Hematopoietic multipotent progenitor cell treated with erythropoietin and hydrocortisone succinate and interleukin-3 and kit ligand, for 17 days (in vitro differentiated cells): Measurements from ENCODE around the gene ATOH7.
"Not testable (repeated sequence)": the region's sequence is repeated elsewhere in the genome, so short reads cannot be mapped to it uniquely, and the experiment has no call there.

ENCODE experiments used
- DNase-seq: peaks from one replicate; pipeline ENCODE4 v3.0.0-alpha.2; 2015; ENCODE audit warnings: low spot score

Gene ATOH7

DNA sequence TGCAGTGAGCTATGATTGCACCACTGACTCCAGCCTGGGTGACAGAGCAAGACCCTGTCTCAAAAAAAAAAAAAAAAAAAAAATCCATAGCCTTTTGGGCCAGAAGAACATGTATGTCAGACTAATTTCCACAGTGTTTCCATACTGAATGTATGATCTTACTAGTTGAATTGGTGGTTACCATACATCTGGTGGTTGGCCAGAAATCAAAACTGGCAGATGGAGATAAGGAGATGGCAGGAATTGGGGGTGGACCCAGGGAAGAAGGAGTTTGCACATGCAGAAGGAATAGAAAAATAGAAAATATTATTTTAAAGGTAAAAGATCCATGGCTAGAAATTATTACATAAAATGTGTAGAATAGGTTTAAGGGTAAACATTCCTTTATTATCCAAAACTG lies 3.7 kb upstream of the ATOH7 start:
- no peak for DNase-seq

DNA sequence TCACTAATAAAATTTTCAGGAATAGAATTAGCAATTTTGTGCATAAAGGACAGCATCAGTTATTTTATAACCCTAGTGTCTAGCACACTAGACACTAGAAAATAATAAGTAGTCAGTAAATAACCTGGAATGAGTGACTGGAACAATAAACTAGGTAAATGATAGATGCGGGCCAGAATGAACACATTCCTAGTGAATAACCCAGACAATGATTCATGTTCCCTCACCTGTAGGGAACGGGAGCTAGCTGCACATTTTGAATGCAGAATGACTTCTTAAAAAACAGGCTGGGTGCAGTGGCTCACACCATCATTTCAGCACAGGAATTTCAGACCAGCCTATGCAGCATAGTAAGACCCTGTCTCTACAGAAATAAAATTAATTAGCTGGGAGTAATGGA lies 3.2 kb upstream of the ATOH7 start:
- DNase-seq: no peak

DNA sequence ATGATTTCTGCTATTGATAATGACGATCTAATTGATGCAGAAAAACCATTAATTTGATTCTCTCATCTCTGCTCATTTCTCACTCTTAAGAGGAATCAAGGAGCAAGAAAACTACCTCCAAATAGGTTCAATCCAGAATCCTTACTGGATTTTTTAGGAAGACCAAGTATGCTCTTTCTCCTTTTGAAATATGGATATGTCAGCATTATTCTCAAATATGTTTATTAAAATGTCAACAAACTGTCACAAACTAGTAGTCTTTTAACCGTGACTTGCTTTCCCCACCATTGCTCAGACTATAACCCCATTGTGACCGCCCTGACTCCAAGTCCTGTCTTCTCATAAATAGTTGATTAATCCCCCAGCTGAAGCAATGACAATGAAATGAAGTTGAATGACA lies 1.1 kb upstream of the ATOH7 start:
- no peak for DNase-seq

DNA sequence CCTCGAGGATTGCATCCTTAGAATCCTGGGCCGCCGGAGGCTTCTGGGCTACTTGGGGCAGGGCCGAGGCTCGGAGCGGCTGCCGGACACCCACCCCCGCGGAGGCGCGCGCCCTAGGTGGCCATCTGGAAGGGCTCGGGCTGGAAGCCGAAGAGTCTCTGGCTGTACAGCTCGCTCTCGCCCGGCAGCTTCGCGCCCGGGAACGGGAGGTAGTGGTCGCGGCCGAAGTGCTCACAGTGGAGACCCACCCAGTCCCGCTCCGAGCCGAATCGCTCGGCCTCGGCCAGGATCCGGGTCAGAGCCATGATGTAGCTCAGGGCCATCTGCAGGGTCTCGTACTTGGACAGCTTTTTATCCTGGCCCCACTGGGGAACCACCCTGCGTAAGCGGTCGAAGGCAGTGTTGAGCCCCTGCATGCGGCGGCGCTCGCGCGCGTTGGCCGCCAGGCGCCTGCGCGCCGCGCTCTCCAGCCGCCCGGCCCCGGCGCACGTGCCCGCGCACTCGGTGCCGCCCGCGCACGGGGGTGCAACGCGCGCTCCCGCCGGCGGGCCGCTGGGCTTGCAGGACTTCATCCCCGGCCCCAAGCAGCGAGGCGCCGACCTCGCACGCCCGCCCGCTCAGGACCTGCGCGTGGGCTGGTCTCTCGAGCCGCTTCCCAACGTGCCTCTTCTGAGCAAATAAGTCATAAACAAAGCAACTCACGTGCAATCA lies 652 bp downstream of the ATOH7 start:
- no peak for DNase-seq

DNA sequence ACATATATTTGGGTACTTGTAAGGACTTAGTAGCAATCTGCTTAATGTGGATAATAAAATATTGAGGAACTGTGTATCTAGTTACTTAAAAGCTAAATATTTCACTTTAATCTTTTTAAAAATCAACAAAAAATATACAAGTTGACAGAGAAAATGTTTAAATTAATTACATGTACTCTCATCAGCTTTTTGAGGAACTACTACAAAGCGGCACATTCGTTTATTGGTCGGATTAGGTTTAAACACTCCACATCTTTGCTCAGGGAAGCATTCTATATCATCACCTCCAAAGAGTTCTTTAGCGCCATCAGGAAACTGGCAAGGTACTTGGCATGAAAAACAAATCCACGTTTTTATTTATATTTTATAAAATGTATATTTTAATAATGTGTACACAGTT lies 1.6 kb downstream of the ATOH7 start:
- DNase-seq: no peak

DNA sequence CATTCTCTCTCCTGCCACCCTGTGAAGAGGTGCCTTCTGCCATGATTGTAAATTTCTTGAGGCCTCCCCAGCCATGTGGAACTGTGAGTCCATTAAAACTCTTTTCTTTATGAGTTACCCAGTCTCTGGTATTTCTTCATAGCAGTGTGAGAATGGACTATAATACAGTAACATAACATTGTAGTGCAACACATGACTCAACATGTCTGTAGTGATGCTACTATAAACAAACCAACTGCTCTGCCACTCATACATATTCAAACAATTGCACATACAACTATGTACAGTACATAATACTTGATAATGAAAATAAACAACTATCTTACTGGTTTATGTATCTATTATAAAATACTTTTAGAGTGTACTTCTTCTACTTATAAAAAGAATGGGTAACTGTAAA lies 7.1 kb downstream of the ATOH7 start:
- no peak for DNase-seq

DNA sequence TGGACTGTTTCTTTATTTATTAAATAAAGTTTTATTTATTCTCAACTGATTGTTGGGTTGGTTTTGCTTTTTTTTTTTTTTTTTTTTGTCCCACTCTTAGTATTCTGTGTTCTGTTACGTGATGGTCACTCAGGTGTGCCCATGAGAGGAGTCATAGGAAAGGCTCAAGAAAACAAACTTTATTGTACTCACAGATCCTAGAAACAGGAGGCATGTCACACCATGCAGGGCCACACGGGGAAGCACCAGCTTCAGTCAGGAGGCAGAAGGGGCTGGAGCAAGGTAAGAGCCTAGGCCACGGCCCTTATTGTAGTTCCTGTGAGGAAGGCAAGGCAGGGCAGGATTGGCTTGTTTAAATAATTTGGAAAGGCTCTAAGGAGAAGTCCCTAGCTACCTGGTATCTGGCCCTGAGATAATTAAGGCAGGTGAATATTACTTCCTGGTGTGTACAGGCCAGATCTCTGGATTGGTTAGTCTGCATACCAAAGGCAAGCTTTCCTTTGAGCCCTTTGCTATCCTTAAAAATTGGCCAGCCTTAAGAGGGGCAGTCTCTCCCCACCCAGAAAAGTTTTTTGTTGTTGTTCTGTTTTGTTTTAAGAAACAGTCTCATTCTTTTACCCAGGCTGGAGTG lies 8.3 kb downstream of the ATOH7 start:
- DNase-seq: no peak

DNA sequence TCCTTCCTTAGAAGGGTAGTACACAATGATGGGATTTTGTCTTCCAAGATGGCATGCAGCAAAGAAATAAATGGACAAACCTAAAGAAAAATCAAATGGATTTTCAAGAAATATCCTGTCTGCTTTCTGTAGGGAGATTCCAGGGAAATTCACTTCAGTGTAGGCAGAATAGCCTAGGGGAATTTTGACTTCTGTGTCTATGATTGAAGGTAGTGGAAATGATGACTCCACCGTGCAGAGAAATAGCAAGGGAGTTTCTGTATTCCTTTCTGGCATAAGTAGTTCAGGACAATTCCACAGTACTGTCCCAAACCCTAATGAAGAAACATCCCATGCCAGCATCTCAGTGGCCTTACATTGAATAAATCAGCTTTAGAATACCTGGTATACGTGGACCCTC lies 9.5 kb downstream of the ATOH7 start:
- DNase-seq: no peak

DNA sequence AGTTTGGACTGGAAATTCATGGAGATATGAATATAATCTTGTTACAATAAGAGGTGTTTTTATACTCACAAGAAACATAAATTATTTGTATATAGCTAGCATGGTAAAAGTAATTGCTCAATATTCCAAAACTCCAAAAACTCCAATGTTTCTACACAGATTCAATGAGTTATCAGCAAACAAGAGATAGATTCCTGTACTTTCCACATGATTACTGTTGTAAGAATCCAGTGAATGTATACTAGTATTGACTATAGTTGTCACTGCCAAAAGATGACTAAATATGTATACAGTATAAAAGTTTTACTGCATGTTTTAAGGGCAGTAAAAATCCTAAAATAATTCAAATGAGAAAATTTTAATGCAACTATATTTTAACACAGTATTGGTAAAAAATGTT lies 10.7 kb downstream of the ATOH7 start:
- DNase-seq: no peak

DNA sequence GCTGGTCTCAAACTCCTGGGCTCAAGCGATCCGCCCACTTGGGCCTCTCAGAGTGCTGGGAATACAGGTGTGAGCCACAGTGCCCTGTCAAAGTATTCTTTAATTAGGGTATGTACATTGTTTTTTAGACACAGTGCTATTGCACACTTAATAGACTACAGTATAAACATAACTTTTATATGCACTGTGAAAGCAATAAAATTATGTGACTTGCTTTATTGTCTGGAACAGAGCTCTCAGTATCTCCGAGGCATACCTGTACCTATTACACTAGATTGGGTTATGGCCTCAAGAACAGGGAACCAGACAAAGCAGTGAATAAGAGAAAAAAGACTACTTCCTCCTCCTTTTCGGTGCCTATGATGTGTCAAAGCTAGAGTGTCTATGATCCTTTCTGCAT lies 13.1 kb downstream of the ATOH7 start:
- no peak for DNase-seq

DNA sequence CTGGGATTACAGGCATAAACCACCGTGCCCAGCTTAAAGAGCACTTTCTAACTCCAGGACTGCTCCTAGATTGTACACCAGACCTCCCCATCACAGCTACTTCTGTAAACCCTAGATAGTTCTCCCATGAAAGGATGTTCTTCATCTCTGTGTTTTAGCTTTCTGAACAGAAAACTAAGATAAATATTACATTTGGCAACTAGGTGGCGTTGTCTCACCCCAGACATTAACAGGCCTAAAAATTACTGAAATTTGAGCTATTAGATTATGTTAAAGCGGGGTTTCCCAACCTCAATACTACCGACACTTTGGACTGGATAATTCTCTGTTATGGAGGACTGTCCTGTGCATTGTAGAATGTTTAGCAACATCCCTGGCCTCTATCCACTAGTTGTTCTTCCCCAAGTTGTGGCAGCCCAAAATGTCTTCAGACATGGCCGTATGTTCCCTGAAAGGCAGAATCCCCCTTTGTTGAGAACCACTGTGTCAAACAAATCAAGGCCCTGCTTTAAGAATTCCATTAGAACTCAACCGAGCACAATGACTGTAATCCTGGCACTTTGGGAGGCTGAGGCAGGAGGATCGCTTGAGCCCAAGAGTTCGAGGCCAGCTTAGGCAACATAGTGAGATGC lies 19.1 kb downstream of the ATOH7 start:
- peak; percentile 24 for DNase-seq

DNA sequence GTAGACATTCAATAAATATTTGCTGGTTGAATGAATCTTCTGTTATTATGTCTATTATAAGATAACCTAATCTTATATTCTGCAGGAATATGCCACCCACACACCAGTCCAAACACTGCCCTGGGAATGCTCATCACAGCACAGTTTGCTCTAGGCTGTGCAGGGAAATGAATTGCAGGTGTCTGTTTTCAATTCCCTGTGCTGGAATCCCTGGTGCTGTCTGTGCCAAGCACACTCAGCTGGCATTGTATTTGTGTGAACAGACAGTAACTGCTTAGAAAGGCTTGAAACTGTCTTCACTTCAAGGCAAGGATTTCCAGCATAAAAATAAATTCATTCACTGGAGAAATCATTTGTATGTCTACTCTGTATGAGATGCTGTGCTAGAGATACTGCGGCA lies 20.2 kb downstream of the ATOH7 start:
- DNase-seq: no peak

DNA sequence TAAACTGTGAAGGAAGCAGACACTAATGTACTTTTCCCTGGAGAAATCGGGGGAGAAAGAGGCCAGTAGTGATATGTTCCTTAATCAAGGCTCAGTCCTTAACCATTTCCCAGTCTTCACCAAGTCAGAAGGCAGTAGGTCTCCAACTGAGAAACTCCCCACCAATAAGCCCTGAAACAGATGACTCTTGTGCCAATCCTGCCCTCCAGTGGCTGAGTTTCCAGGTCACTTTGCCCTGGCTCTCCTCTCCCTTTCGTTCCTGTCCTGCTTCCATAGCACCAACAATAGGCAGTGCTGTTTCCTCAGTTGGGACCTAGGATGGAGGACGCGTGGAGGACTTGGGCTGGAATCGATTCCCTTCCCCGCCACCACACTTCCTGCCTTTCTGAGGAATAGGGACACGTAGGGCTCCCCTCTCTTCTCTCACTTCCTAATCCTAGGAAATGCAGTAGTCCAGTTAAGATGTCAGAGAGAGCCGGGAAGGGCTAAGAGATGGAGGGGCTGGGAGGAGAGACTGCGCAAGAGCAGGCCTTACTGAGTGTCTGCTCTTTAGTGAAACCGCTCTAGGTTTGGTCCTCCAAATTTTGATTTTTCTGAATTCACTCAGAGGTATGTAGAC lies 23.4 kb downstream of the ATOH7 start:
- peak; percentile 40 for DNase-seq

DNA sequence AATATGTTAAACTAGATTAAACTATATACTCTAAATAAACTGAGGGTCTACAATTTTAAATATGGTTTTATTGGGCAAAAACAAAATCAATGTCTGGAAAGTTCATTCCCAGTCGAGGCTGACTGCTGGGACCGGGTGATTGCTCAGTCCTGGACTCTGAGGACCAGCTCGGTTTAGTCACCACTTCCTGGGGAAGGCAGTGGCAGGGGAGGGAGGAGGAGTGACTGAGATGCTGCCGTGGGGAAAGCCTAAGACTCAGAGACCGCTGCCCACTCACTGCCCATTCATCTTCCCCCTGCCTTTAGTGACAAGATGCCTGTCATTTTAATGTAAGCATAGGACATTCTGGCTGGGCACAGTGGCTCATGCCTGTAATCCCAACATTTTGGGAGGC lies 29.0 kb downstream of the ATOH7 start:
- no peak for DNase-seq

DNA sequence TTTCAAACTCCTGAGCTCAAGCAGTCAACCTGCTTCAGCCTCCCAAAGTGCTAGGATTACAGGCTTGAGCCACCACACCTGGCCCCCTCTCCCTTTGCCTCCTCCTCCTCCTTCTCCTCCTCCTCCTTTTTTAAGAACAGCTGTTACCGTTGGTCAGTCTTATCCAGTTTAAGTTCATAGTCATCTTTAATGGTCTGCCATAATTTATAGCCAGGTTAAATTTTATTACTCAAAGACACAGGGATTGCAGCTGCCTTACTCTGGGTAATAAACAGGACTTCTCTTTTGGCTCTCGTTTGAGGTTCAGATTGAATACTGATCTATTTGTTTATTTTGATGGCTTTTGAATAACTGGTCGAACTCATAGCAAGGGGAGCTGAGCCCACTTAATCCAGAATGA lies 35.2 kb downstream of the ATOH7 start:
- DNase-seq: no peak

DNA sequence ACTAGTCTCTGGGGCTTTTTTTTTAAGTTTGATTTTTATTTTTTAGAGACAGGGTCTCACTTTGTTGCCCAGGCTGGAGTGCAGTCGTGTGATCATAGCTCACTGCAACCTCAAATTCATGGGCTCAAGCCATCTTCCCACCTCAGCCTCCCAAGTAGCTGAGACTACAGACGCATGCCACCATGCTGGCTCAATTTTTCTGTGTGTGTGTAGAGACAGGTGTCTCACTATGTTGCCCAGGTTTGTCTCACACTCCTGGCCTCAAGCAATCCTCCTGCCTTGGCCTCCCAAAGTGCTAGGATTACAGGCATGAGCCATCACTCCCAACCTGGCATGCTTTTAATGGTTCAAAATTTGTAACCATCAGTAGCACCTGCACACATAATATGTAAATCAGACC lies 36.1 kb downstream of the ATOH7 start:
- not testable (repeated sequence) for DNase-seq

DNA sequence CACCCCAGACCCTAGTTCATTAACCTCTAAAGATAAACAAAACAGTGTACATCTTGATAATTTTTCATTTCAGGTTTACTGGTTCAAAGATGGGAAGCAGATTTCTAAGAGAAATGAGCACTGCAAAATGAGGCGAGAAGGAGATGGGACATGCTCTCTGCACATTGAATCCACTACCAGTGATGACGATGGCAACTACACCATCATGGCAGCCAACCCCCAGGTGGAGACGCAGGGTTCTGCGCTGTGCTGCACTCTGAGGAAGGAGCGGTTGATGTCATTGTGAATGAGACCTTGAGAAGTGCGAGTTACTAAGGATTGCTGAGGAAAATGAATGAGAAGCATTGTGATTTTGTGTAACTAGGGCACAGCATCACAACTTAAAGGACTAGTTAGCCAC lies 37.6 kb downstream of the ATOH7 start:
- DNase-seq: no peak

DNA sequence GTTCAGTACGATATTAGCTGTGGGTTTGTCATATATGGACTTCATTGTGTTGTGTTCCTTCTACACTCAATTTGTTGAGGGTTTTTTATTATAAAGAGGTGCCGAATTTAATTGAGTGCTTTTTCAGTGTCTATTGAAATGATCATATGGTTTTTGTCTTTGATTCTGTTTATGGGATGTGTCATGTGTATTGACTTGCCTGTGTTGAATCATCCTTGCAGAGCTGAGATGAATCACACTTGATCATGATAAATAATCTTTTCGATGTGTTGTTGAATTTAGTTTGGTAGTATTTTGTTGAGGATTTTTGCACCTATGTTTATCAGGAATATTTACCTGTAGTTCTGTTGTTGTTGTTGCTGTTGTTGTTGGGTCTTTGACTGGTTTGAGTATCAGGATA lies 39.8 kb downstream of the ATOH7 start:
- DNase-seq: no peak

DNA sequence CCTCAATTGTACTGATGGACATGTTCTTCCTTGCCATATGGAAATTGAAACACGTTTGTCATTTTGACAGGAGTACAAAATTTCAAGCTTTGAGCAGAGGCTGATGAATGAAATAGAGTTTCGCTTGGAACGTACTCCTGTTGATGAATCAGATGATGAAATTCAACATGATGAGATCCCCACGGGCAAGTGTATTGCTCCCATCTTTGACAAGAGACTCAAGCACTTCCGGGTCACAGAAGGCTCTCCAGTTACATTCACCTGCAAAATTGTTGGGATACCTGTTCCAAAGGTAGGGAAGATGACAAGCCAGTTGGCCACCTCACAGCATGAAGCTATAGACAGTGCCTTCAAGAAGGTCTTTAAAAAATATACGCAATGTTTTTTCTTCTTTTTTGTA lies 43.1 kb downstream of the ATOH7 start:
- DNase-seq: no peak

DNA sequence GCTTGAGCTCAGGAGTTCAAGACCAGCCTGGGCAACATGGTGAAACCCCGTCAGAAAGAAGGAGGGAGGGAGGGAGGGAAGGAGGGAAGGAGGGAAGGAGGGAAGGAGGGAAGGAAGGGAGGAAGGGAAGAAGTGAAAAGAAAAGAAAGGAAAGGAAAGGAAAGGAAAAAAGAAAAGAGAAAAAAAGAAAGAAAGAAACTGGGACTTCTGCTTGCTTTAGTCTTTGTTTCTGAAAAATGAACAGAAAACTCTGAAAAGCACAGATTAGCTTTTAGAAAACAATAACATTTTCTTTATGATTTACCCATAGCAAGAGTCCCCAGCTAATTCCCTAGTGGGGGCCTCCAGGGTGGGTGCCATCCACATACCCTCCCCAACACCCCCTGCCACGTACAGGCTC lies 46.8 kb downstream of the ATOH7 start:
- no peak for DNase-seq

DNA sequence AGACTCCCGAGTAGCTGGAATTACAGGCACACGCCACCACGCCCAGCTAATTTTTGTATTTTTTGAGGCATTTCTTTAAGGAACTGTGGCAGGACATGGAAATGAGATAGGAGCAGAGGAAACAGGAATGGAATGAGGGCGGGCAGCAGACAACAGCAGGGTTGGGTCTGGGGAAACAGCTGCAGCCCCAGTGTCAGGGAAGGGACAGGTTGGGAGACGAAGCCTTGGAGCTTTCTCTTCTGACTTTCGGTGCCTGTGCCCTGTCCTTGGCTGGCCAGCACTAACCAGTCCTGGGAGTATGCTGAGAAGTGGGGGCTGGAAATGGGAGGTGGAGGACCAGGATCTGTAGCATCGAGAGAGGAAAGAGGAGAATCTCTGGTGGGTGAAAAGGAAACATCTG lies 47.4 kb downstream of the ATOH7 start:
- DNase-seq: no peak
